Right hindlimb (tissue), 1 donor: ENCODE results near the gene ERMP1.

Experiments used
- DNase-seq: peaks from one replicate; pipeline ENCODE4 v3.0.0-alpha.2; 2018

The ERMP1 gene

DNA sequence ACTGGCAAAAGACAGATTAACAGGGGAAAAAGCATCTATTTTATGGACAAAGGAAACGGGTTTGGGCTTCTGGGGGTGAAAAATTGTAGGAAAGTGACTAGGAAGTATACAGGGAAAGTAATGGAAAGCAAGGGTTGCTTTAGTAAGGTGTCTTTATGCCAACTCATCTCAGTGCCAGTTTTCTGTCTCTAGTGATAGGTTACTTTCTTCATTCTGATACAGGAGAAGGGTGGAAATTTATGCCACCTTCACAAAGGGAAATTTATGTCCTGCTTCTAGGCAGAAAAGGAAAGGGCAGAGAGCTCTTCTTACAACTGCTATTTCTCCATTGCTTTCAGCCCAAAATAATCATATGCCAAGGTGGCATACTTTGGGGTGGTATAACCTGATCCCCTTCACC, 20.1 kb upstream of the ERMP1 start:
- no peak for DNase-seq

DNA sequence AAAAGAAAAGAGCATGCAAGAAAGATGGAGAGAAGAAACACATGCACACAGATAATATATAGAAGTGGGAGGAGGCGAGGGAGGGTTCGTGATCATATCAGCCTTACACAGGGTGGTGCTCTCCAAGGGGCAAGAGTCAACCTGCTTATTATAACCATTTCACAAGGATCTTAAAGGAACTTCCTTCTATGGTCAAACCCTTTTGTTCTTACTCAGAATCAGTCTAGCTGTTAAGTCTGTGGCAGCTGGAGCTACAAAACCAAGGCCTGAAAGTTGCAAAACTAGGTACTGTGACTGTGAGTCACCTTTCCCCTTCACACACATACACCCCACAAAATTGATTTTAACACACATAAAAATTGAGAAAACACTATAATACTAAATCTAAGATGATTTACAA, 18.5 kb upstream of the ERMP1 start:
- no peak for DNase-seq

DNA sequence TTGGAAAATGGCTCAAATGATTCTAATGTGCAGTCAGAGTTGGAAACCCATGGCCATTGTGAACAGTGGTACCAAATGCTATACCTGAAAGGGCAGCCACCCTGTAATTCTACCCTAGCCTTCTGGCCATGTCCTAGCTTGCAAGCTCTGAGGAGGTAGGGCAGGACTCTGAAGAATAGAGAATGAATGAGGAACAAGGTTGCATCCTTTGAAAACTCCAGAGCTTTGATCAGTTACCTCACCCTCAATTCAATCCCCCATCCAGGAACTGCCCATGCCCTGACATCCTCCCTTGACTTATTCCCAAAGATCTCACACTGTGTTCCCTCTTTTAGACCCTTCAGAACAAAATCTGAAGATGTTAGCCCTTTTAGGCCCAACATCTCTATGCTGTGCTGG, 17.8 kb upstream of the ERMP1 start:
- DNase-seq: no peak

DNA sequence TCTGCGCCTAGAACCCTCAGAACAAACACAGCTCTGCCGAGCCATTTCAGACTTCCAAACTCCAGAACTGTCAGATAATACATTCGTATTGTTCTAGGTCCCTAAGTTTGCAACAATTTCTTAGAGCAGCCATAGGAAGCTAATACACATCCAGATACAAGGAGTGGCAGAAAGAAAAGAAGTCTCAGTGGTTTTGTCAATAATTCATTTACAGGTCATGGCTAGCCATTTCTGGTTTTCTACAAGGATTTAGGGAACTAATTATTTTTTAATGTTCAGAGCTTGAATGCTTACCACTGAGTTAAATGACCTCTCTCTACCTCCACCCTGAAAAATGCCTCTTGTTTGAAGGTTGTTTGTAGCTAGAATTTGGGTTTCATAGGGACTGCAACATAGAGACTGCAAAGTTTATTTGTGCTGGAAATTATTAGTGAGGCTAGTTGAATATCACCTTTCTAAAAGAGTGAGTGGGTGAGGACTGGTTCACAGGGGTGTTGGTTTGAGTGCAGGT, 15.5 kb upstream of the ERMP1 start:
- no peak for DNase-seq

DNA sequence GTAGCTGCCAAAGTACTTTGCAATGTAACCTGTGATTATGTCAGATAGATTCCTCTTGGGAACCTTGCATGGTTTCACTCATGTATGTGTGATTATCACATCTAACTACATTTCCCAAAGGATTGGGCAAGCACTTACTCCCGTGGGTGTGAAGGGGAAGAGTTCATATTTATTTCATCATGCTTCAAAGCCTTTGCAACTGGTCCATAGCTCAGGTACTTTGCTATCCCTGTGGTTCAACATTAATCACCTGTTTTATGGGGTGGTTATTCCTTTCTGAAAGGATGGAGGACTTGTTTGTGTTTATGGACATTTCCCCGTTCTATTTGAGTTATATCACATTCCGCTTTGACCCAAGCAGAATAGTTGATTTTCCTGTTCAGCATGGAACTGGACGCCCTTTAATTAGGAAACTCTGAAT, 13.6 kb upstream of the ERMP1 start:
- no peak for DNase-seq

DNA sequence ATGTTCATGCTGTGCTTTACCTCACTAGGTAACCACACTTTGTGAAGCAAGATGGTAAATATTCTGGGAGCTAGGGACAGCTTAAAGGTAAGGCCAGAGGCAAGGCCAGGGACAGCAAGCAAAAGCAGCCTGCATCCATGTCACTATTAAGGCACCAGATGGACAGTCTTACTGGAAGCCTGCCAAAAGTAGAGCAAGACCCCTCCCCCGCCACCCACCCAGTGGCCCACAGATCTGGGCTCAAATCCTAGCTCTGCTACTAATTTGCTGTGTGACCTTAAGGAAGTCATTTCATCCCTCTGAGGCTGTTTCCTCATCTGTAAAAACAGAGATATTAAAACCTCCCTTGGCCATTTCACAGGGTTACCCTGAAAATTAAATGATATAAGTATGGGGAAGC, 13.2 kb upstream of the ERMP1 start:
- DNase-seq: no peak

DNA sequence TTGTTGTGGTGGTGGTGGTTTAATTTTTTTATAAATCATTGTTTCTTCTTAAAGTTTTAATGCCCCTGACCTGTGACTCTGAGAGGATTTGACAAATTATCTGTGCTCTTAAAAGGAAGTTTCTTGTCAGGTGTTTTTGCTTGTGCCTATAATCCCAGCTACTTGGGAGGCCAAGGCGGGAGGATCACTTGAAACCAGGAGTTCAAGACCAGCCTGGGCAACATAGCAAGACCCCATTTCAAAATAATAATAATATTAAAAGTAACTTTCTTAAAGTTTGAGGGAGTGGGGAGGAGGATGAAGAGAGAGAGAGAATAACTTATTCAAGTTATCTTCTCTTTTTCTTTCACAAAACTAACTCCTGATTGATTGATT, 12.2 kb upstream of the ERMP1 start:
- DNase-seq: no peak

DNA sequence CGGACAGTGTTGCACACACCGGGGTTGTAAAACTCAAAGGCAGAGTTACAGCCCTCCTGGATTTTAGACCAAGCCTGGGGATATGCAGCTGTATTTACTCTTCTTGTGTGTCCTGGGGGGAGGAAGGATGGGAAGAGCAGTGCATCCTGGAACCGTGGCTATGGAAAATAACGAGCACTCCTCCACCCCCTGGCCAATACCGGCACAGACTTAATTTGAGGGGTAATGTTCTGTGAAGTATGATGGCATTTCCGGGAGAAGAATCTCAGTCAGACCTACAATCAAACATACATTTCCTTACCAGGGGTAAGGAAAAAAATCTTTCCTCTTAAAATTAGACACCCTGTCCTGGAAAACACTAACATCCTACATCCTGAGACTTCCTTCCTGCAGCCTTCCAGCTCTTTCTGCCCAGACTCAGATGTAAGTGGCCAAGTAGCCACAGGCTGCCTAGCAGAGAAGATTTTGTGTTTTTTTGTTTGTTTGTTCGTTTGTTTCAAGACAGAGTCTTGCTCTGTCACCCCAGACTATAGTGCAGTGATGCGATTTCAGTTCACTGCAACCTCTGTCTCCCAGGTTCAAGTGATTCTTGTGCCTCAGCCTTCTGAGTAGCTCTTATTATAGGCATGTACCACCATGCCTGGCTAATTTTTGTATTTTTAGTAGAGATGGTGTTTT, 11.0 kb upstream of the ERMP1 start:
- peak; percentile 63 for DNase-seq

DNA sequence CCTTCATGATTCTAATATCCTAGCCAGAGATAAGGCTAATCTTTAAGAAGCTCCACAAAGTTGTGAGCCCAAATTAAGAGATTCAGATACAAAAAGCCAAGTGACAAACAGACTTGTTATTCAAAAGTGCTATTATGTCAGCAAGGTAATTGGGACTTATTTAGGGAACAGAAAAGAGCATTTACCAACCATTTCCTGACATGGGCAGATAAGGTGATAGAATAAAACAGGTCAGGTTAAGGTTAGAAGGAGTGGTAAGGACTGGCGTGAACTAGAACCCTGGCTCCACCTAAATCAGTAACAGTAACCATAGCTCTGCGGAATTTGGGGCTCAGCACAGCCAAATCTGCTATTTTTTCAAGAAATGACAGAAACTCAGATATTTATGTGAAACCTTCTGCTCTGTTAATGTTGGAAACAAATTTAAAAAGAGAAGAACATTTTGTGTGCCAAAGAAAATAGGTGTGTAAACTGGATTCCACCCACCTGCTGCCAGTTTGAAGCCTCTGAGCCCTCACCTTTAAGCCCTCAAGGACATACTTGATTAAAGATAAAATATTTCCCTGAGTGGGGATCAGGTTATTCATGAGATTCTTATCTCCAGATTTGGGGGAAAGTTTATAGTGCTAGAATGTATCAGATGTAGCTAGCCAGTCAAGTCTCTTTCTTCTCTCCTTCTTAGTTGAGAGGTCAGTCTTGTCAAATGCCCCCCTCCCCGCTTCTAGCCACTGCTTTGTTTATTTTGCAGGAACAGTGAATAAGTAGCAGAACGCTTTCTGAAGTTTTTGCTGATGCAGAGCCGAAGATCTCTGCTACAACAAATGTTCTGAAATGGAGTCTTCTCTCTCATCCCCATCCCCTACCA, 10.2 kb upstream of the ERMP1 start:
- no peak for DNase-seq

DNA sequence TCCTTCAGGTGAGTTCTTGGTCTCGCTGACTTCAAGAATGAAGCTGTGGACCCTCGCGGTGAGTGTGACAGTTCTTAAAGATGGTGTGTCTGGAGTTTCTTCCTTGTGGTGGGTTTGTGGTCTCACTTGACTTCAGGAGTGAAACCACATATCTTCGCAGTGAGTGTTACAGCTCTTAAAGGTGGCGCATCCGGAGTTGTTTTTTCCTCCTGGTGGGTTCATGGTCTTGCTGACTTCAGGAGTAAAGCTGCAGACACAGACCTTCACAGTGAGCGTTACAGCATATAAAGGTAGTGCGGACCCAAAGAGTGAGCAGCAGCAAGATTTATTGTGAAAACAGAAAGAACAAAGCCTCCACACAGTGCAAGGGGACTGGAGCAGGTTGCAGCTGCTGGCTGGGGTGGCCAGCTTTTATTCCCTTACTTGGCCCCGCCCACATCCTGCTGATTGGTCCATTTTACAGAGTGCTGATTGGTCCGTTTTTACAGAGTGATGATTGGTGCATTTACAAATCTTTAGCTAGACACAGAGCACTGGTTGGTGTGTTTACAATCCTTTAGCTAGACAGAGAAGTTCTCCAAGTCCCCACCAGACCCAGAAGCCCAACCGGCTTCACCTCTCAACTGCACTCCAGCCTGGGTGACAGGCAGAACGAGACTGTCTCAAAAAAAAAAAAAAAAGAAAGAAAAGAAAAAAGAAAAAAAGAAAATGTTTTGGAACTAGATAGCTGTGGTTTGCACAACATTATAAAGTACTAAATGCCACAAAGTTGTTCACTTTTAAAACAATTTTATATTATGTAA, 9.1 kb upstream of the ERMP1 start:
- no peak for DNase-seq

DNA sequence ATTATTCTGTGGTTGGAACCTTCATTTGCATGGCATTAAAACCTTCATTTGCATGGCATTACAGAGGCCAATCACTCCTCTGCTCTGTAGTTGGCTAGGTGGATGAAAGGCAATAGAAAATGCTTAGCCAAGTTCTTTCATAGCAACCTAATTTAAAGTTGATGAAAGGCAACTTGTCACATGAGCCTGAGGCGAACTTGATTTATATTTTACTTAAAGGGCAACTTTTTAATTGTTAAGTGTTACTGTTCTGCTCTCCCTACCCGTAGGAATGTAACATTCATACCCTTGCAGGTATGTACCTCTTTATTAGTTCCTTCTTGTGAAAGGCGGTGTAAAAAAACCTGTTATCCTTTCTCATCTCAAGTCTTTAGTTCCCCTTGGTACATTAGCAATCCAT, 7.9 kb upstream of the ERMP1 start:
- no peak for DNase-seq

DNA sequence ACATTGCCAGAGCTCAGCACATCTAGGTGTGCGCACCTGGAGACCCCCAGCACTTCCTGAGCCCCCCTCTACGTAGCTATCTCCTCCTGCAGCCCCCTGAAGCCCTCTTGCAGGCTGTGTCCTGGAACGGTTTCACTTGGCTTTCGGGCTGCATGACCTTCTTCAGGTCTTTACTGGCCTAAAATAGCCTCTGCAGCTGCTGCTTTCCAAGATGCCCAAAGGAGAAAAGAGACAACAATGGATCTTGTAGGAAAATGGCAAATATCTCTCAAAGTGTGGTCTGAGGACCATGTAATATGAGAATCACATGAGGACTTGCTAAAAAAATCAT, 6.6 kb upstream of the ERMP1 start:
- DNase-seq: no peak

DNA sequence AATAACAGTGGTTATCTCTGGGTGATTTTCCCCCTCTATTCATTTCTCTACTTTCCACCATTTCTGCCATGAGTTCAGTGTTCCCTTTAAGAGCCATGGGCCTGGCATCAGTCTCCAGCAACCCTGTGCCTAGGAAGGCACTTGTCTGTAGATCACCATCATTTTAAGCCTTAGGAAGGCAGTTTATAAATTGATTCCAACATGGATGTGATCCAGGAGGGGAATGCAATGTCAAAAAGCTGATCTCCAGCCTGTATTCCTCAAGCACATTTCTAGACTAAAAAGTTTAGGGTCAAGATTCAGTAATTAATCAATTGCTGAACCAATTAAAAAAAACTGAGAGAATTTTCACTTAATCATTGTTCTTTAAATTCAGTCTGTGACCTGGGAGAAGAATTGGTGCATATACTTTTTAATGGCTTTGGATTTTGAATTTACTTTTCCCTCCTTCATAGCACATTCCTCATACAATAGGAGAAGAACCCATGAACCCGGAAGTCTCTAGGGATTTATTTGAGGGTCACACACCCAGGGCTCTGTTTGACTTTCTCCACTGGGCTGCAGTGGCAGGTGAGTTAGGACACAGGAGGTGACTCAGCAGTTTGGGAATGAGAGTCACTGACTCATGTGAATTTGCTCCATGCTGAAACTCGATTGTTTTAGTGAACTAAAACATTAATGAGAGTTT, 6.1 kb upstream of the ERMP1 start:
- no peak for DNase-seq

DNA sequence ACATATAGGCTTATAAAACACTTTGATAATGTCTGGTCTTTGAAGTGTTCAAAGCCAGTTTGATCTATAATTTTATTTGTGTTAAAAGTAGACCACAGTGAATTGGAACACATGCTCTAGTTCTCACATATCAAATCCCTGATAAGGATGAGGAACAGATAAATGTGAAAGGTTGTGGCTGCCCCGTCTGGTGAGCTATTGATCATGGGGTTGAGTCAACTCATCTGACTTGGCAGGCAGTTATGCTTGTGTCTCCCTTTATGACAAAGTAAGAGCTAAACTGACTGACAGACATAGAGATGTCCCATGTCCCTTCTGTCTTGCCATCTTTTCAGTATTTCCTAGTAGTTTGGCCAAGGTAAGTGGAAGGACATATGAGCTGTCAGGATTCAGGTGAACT, 2.9 kb upstream of the ERMP1 start:
- DNase-seq: no peak

DNA sequence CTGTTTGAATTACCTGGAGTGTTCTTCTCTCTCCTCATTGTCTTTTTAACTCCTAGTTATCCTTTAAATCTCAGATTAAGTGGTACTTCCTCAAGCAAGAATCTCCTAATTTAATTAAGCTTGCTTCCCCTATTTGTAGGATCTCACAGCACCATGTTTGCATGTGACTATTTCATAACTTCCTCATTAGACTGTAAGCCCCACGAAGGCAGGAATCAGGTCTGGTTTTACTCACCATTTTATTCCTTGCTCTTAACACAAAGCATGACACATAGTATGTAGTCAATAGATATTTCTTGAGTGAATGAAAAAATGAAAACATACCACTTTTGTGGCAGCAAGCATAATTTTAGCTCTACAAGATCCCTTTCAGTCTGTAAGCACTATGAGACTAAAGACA, 1.3 kb upstream of the ERMP1 start:
- no peak for DNase-seq

DNA sequence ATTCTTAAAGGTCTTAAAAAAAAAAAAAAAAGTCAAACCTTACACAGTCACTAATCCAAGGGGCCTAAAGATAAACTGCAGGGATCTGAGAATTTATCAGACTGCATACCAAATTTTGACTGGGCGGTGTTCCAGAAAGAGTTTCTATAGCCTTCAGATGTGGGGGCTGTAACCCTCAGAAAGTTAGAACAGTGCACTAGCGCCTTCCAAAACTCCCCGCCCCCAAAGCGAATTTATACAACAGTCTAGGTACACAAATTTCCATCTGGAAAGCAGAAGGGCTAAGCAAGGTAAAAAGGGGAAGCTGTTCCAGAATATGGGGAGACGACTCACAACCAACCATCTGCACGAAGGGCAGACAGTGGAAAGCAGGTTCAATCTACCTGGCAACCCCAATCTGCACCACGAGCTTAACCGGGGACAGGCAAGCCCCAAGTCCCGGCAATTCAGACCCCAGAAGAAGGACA, 813 bp downstream of the ERMP1 start:
- no peak for DNase-seq

DNA sequence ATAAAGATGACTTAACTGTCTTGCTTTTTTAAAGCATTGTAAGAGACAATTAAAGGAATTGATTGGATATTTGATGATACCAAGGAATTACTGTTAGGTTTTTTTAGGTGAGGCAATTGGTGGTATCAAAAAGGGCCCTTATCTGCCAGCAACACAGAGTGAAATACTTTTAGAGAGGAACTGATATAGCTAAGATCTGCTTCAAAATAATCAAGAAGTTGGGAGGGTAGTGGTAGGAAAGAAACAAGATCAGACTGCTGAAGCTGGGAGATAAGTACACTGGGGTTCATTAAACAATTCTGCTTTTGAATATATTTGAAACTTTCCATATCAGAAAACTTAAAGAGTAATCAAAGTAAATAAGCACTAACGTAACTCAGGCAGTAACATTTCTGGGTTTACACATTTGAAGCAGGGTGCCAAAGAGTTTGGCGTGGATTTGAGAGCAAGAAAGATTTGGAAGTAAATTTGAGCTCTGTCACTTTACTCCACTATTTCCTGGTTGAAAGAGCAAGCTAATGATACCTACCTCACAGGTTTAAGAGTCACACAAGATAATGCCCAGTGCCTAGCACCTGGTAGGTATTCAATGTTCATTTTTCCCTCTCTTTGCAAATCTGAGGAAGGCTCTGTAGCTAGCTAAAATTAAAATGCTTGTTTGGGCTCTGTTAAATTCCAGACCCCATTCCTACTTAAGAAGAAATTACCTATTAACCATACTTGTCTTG, 6.9 kb downstream of the ERMP1 start:
- no peak for DNase-seq

DNA sequence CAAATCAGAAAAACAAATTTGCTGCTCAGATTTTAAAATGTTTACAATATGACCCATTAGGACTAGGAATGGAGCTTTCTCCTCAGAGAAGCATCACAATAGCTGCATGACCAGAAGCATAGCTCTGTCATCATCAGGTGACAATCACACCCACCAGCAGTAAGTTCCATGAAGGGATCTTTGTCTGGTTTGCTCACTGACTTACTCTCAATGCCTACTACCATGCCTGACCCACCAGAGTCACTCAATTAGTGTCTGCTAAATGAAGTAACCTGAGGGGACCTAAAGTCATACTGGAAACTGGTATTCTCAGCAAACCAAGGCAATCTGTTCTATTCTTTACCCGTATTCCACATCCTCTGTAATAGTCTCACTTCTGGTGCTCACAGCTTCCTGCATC, 7.7 kb downstream of the ERMP1 start:
- DNase-seq: no peak

DNA sequence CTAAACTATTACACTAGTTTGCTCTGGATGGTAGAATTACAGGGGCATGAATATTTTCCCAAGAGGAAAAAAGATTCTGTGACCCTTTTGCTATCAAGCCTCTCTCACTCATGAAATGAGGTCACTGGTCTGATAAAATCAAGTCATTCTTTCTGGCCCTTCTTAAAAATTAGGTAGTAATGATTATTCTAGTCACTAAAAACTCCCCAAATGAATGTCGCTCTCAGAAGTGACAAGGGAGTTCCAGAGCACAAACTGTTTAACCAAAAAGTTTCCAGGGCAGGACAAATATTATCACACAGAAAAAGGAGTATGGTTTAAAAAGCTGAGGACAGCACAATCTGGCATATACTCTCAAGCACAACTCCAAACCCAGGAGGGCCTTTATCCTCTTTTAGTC, 12.5 kb downstream of the ERMP1 start:
- DNase-seq: no peak

DNA sequence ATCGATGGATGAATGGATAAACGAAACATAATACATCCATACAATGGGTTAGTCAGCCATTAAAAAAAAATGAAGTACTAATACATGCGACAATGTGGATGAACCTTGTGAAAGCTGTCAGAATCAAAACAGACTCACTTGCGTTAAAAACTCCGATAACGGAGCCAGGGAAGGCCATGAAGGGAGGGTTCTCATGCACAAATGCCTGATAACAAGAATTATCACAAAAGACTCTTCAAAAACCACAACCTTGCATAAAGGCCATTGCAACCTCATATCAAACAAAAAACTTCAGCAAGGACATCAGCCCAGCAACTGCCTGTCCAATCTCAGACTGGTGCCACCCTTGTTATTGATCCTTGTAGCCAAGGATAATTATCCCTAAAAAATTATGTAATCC, 13.7 kb downstream of the ERMP1 start:
- DNase-seq: no peak

DNA sequence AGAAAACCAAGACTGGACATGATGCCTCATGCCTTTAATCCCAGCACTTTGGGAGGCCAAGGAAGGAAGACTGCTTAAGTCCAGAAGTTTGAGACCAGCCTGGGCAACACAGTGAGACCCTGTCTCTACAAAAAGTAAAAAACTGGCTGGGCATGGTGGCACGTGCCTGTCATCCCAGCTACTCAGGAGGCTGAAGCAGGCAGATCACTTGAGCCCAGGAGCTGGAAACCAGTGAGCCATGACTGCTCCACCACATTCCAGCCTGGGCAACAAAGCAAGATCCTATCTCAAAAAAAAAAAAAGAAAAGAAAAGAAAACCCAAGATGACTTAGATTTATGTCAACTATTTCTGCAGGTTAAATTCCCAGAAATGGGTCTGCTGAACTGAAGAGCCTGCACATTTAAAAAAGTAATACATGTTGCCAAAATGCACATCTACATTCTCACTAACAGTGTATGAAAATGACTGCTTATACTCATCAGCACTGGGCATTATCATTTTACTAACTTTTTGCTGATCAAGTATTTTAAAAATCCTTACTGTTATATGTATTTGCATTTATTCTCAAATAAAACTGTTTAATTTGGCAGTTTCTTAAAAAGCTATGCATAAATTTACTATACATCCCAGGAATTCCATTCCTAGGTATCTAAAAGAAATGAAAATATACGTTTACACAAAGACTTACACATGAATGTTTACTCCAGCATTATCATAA, 14.3 kb downstream of the ERMP1 start:
- no peak for DNase-seq

DNA sequence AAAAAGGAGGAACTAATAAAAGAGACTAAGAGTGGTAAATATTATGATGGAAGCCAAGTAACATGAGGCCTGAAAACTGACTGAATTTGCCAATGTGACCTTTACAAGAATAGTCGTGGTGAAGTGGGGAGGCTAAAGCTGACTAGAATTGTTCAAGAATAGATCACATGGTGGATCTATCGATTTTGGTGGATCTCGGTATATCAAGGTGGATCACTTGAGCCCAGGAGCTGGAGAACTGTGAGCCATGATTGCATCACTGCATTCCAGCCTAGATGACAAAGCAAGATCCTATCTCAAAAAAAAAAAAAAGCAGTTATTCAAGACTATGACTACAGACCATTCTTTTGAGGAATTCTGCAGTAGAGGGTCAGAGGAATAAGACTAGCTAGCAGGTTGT, 15.1 kb downstream of the ERMP1 start:
- DNase-seq: no peak
